Cardiac muscle cell (in vitro differentiated cells and primary cell): ENCODE data around the gene KSR1. TPM values are rescaled to one million over a fixed set of nuclear protein-coding genes. Genes with fewer than 3 reads are reported as not detected.

Source experiments
- DNase-seq, 2 donors: peaks; one replicate each; pipeline versions ENCODE4 v3.0.0 to v3.0.0-alpha.2; 2010 to 2017; ENCODE audit warnings: low read depth in 1 of 2, low spot score in 1 of 2
- H3K27ac ChIP-seq: fragments of 200-600 bp; sonication (generic); 2 replicates; pipeline ENCODE4 v1.5.1; 2016
- H3K27me3 ChIP-seq: fragments of 200-600 bp; sonication (generic); 2 replicates; pipeline ENCODE4 v1.6.0; 2016; ENCODE audit warnings: control low read depth
- H3K36me3 ChIP-seq: fragments of 200-600 bp; sonication (generic); 2 replicates; pipeline ENCODE4 v1.5.1; 2016; ENCODE audit warnings: control low read depth
- H3K4me1 ChIP-seq: fragments of 200-600 bp; sonication (generic); 2 replicates; pipeline ENCODE4 v1.8.1; 2017; ENCODE audit warnings: low read depth, mild to moderate bottlenecking, mixed run types
- H3K4me3 ChIP-seq: fragments of 200-600 bp; sonication (generic); 2 replicates; pipeline ENCODE4 v1.5.1; 2016; ENCODE audit warnings: mild to moderate bottlenecking
- H3K9me3 ChIP-seq: fragments of 200-600 bp; sonication (generic); 2 replicates; pipeline ENCODE4 v1.5.1; 2017; ENCODE audit warnings: low read depth, mild to moderate bottlenecking, control low read depth
- polyA plus RNA-seq: library from polyadenylated mRNA; unstranded; fragments of >200 nt; fragmentation: Nextera tagmentation; extraction: Ambion mirVana; gene quantifications from 2 replicates; pipeline ENCODE4 v1.2.1, GENCODE V29; 2016
- total RNA-seq: library from RNA; depleted of rRNA; stranded (reverse); fragments of >200 nt; gene quantifications from 2 replicates; pipeline ENCODE4 v1.2.3, GENCODE V29; 2016
- TF ChIP-seq, protein P1 (sequence below): IDR thresholded peaks from 2 replicates; pipeline ENCODE4 v1.5.1; 2012; ENCODE audit warnings: low read depth, mild to moderate bottlenecking, low read length

The KSR1 gene
- total and polyA plus RNA-seq, 2 experiments from 2014 or later = 15.7 to 29.0 TPM

DNA sequence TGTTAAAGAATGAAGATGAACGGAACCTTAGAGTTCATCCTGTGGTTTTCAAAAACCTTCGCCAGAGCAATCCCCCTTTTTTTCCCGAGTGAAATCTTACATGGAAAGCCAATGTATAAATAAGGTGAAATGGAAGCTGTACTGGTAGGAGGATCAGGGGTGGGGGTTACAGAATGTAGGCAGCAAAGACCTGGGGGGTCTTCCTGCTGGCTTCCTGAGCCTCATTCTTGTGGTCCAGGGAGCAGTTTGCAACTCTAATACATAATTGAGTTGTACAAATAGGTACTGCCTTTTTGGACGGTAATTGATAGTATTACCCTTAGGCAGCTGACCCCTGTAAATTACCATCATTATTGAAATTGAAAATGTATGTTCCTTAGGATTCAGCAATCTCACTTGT lies 34.1 kb downstream of the KSR1 start:
- peaks cover 21% of the 10 kb centered on the region for H3K4me1 ChIP-seq
- no peaks in the 10 kb centered on the region for H3K36me3 ChIP-seq
- no peaks in the 10 kb centered on the region for H3K27me3 ChIP-seq
- H3K4me3 ChIP-seq = no peak overlapping the region
- TF ChIP-seq, protein P1, sequence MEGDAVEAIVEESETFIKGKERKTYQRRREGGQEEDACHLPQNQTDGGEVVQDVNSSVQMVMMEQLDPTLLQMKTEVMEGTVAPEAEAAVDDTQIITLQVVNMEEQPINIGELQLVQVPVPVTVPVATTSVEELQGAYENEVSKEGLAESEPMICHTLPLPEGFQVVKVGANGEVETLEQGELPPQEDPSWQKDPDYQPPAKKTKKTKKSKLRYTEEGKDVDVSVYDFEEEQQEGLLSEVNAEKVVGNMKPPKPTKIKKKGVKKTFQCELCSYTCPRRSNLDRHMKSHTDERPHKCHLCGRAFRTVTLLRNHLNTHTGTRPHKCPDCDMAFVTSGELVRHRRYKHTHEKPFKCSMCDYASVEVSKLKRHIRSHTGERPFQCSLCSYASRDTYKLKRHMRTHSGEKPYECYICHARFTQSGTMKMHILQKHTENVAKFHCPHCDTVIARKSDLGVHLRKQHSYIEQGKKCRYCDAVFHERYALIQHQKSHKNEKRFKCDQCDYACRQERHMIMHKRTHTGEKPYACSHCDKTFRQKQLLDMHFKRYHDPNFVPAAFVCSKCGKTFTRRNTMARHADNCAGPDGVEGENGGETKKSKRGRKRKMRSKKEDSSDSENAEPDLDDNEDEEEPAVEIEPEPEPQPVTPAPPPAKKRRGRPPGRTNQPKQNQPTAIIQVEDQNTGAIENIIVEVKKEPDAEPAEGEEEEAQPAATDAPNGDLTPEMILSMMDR = no peak
- no peak for DNase-seq
- H3K27ac ChIP-seq = peak overlapping the region; percentile 75
- no peaks in the 10 kb centered on the region for H3K9me3 ChIP-seq

DNA sequence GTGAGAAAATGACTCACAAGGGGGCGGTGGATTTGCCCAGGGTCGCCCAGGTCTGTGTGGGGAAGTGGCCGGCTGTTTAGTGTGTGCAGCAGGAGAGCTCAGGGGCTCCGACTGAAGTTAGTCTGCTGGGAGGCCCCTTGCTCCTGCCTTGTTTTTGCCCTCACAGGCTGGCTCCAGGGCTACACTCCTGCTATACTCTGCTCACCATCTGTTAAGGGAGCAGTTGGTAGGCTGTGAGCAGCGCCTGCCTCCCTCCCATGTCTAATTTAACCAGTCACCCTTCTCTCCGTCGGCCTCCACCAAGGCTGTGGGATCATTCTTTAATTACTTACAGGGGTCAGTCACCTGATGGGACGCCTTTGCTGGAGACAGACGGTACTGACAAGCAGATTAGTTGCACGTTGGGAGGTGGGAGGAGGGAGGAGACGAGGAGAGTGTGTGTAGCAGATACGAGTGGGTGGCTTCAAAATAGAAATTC lies 35.5 kb downstream of the KSR1 start:
- H3K36me3 ChIP-seq = no peaks in the 10 kb centered on the region
- H3K4me1 ChIP-seq = peaks cover 28% of the 10 kb centered on the region

DNA sequence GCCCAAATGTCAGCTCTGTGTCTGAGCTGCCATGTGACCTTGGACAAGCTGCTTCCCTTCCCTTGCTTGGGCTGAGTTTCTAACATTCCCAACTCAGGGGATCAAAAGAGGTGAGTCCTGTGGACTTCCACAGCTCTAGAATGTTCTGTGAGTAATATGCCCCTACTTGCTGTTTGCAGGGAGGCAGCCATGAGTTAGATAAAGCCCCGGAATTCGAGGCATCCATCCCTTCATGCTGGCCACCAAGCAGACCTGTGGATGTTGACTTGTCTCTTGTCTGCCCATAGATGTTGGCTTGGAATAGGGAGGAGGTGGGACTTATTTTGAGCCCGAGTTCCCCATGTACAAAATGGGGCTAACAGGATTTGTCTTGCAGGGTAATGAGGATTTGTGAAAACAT lies 36.2 kb downstream of the KSR1 start:
- H3K4me3 ChIP-seq = no peak overlapping the region
- DNase-seq = no peak
- no peaks in the 10 kb centered on the region for H3K27me3 ChIP-seq
- peak overlapping the region; percentile 75 for H3K27ac ChIP-seq
- peaks cover 28% of the 10 kb centered on the region for H3K4me1 ChIP-seq
- H3K9me3 ChIP-seq = no peaks in the 10 kb centered on the region
- TF ChIP-seq, protein P1 = no peak
- no peaks in the 10 kb centered on the region for H3K36me3 ChIP-seq

More for the DNA sequence above, 35.5 kb downstream of the KSR1 start:
- no peak overlapping the region for H3K4me3 ChIP-seq
- H3K9me3 ChIP-seq = no peaks in the 10 kb centered on the region
- H3K27me3 ChIP-seq = no peaks in the 10 kb centered on the region
- peak in 1 of 2 donors; percentile 49 for DNase-seq
- H3K27ac ChIP-seq = peak overlapping the region; percentile 75
- TF ChIP-seq, protein P1 = no peak

DNA sequence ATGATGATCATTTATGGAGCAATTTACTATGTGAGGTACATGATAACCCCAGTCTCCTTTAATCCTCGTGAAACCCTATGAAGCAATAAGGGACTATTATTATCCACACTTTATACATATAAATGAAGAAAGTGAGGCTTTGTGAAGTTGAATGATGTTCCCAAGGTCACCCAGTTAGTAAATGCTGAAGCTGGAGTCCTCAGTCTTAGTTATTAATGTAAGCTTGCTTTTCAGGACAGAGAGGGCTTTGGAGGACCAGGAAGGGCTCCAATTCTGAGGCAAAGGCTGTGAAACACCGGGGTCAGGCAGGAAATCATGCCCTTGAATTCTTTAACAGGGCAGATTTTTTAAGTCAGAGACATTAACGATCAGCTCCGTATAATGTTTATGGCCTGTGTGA lies 36.8 kb downstream of the KSR1 start:
- Histone ChIP-seq H3K36me3 (no peaks in the 10 kb centered on the region), H3K27ac (peak overlapping the region; percentile 58)
- no peak for DNase-seq

DNA sequence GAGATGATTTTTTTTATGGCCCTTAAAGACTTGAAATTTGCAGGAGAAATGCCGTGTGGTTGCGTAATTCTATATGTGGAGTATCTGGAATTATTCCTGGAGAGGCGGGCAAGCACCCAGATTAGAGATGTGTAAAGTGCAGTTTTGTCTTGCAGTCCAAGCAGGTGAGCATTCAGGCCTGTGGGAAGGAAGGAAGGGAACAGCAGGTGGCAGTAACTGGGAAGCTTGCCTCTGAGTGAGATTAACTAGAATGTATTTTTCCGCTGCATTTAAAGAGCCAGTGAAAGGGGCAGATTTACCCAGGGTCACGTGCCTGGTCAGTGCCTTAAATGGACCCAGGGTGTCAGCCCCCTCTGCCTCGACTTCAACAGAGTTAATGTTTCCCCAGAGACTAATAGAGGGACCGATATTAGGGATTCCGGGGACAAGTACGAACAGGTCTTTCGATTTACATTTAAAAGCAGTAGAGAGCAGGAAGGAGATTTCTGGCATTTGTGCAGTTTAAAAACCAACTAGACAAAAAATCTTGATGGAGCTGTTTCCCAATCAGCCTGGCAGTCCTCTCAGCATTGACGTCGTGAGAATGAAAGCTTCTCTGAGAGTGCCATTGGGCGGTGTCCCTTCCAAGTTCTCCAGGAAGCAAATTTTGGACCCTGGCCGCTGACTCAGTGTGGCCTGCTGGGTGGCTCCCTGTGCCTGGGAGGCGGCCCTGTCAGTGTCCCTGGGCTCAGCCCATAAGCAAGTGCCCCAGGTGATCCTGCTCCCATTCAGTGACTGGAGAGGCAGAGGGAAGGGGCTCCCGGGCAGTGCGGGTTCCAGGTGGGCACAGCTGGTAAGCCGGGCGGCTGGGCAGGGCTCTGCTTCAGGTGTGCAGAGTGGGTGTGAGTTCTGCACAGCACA lies 38.2 kb downstream of the KSR1 start:
- H3K9me3 ChIP-seq = no peaks in the 10 kb centered on the region
- peak overlapping the region; percentile 58 for H3K27ac ChIP-seq
- no peaks in the 10 kb centered on the region for H3K27me3 ChIP-seq
- no peaks in the 10 kb centered on the region for H3K36me3 ChIP-seq
- H3K4me1 ChIP-seq = peaks cover 28% of the 10 kb centered on the region
- H3K4me3 ChIP-seq = no peak overlapping the region
- DNase-seq = peak; percentile 51 to 65
- TF ChIP-seq, protein P1 = peak; percentile 21

More for the DNA sequence above, 36.8 kb downstream of the KSR1 start:
- no peaks in the 10 kb centered on the region for H3K27me3 ChIP-seq
- TF ChIP-seq, protein P1 = no peak
- H3K9me3 ChIP-seq = no peaks in the 10 kb centered on the region
- H3K4me3 ChIP-seq = no peak overlapping the region
- H3K4me1 ChIP-seq = peaks cover 28% of the 10 kb centered on the region
